Measurements from ENCODE around the gene YWHAQ. TPM values are rescaled to one million over a fixed set of nuclear protein-coding genes. Genes with fewer than 3 reads are reported as not detected.

Gene YWHAQ
- total and polyA plus RNA-seq, 9 of the 15 experiments (the other 6 are each of a cell fraction or from before 2014, with no cell fraction given) = 63.1 to 359 (median 203) TPM

GRCh38 chr2:9673914-9674481 lies 43.2 kb upstream of the YWHAQ start (continued):
- TF ChIP-seq, protein P1, sequence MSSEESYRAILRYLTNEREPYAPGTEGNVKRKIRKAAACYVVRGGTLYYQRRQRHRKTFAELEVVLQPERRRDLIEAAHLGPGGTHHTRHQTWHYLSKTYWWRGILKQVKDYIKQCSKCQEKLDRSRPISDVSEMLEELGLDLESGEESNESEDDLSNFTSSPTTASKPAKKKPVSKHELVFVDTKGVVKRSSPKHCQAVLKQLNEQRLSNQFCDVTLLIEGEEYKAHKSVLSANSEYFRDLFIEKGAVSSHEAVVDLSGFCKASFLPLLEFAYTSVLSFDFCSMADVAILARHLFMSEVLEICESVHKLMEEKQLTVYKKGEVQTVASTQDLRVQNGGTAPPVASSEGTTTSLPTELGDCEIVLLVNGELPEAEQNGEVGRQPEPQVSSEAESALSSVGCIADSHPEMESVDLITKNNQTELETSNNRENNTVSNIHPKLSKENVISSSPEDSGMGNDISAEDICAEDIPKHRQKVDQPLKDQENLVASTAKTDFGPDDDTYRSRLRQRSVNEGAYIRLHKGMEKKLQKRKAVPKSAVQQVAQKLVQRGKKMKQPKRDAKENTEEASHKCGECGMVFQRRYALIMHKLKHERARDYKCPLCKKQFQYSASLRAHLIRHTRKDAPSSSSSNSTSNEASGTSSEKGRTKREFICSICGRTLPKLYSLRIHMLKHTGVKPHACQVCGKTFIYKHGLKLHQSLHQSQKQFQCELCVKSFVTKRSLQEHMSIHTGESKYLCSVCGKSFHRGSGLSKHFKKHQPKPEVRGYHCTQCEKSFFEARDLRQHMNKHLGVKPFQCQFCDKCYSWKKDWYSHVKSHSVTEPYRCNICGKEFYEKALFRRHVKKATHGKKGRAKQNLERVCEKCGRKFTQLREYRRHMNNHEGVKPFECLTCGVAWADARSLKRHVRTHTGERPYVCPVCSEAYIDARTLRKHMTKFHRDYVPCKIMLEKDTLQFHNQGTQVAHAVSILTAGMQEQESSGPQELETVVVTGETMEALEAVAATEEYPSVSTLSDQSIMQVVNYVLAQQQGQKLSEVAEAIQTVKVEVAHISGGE (CRISPR knock-in tag; IDR thresholded peaks at IDR 0.05) = peak in 1 of 3 experiments; percentile 38; a peak in 1 of 6 replicates
- TF ChIP-seq ZNF197 (CRISPR knock-in tag; IDR thresholded peaks at IDR 0.05; ENCODE audit: low read depth) = no peak
- peak; percentile 54; the same call in 1 of the 2 replicates for TF ChIP-seq ZBTB7A (IDR thresholded peaks at IDR 0.05; ENCODE audit: borderline replicate concordance, control insufficient read depth, low read depth, low read length)
- no peak for TF ChIP-seq PTTG1 (tag; IDR thresholded peaks at IDR 0.05; ENCODE audit: low read depth)
- TF ChIP-seq ETV5 (CRISPR knock-in tag; IDR thresholded peaks at IDR 0.05; ENCODE audit: low read depth) = no peak
- TF ChIP-seq, protein P2, sequence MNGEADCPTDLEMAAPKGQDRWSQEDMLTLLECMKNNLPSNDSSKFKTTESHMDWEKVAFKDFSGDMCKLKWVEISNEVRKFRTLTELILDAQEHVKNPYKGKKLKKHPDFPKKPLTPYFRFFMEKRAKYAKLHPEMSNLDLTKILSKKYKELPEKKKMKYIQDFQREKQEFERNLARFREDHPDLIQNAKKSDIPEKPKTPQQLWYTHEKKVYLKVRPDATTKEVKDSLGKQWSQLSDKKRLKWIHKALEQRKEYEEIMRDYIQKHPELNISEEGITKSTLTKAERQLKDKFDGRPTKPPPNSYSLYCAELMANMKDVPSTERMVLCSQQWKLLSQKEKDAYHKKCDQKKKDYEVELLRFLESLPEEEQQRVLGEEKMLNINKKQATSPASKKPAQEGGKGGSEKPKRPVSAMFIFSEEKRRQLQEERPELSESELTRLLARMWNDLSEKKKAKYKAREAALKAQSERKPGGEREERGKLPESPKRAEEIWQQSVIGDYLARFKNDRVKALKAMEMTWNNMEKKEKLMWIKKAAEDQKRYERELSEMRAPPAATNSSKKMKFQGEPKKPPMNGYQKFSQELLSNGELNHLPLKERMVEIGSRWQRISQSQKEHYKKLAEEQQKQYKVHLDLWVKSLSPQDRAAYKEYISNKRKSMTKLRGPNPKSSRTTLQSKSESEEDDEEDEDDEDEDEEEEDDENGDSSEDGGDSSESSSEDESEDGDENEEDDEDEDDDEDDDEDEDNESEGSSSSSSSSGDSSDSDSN (IDR thresholded peaks at IDR 0.05; ENCODE audit: borderline replicate concordance in 1 of 2, low read depth in 2 of 2, low read length in 2 of 2) = no peak
- TF ChIP-seq PHB2 (IDR thresholded peaks at IDR 0.05; ENCODE audit: low read depth) = no peak
- TF ChIP-seq ZNF583 (CRISPR knock-in tag; IDR thresholded peaks at IDR 0.05) = no peak
- TF ChIP-seq TFAP4 (CRISPR knock-in tag; IDR thresholded peaks at IDR 0.05; ENCODE audit: borderline replicate concordance) = peak; percentile 51; the same call in 1 of the 2 replicates
- no peak for TF ChIP-seq GTF3C2 (IDR thresholded peaks at IDR 0.05; ENCODE audit: borderline replicate concordance, extremely low read depth, insufficient read length)
- peak; percentile 80 for TF ChIP-seq BHLHE40 (IDR thresholded peaks at IDR 0.05; ENCODE audit: low read length)
- TF ChIP-seq SLC30A9 (CRISPR knock-in tag; IDR thresholded peaks at IDR 0.05) = no peak
- no peak for TF ChIP-seq ZNF121 (CRISPR knock-in tag; conservative IDR thresholded peaks at IDR 0.05)
- peak; percentile 91 for TF ChIP-seq POLR2AphosphoS5 (IDR thresholded peaks at IDR 0.05; ENCODE audit: control insufficient read depth, insufficient read depth, low read depth, low read length)
- TF ChIP-seq HOXB6 (CRISPR knock-in tag; IDR thresholded peaks at IDR 0.05; ENCODE audit: borderline replicate concordance) = no peak
- TF ChIP-seq KLF16 (IDR thresholded peaks at IDR 0.05) = peak; percentile 68; the same call in 1 of the 2 replicates

Data from K562 (cell line).